Measurements from ENCODE around the gene PHLDA2.

PHLDA2 gene

GRCh38 chr11:2963761-2964160 lies 34.5 kb upstream of the PHLDA2 start:
- TF ChIP-seq, protein P1, sequence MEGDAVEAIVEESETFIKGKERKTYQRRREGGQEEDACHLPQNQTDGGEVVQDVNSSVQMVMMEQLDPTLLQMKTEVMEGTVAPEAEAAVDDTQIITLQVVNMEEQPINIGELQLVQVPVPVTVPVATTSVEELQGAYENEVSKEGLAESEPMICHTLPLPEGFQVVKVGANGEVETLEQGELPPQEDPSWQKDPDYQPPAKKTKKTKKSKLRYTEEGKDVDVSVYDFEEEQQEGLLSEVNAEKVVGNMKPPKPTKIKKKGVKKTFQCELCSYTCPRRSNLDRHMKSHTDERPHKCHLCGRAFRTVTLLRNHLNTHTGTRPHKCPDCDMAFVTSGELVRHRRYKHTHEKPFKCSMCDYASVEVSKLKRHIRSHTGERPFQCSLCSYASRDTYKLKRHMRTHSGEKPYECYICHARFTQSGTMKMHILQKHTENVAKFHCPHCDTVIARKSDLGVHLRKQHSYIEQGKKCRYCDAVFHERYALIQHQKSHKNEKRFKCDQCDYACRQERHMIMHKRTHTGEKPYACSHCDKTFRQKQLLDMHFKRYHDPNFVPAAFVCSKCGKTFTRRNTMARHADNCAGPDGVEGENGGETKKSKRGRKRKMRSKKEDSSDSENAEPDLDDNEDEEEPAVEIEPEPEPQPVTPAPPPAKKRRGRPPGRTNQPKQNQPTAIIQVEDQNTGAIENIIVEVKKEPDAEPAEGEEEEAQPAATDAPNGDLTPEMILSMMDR (IDR thresholded peaks at IDR 0.05), result no peak

GRCh38 chr11:2963112-2963754 lies 34.0 kb upstream of the PHLDA2 start:
- TF ChIP-seq, protein P1 (IDR thresholded peaks at IDR 0.05), result no peak

- TF ChIP-seq, protein P1 (IDR thresholded peaks at IDR 0.05), result no peak
Observed at GRCh38 chr11:2961080-2961479, 31.9 kb upstream of the PHLDA2 start.

- TF ChIP-seq, protein P1 (IDR thresholded peaks at IDR 0.05), result no peak
Observed at GRCh38 chr11:2960139-2960538, 30.9 kb upstream of the PHLDA2 start.

GRCh38 chr11:2958251-2958650 lies 29.0 kb upstream of the PHLDA2 start:
- TF ChIP-seq, protein P1 (IDR thresholded peaks at IDR 0.05), result no peak

DNA sequence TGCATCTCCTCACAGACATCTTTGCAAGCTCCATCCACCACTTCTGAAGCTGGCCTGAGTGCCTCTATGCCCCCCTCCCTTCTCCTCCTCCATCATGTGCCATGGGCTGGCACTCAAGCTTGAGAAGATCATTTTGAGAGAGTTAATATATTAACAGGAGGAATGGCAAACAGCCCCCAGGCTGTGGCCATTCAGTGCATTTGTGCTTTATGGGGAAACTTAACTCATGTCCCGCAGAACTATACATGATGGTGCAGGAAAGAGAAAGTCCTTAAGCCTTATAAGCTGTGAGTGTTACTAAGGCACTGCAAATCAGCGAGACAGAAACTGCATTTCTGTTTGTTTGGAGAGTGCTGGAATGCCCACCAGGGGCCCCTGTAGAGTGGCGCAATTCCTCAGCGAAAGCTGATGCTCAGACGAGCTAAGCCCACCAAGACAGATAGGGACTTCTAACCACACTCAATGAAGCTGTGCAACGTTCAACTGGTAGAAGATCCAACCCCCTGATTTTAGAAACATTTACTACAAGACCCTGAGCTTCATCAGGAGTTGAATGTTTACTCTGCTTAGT lies 26.8 kb upstream of the PHLDA2 start:
- TF ChIP-seq, protein P1 (IDR thresholded peaks at IDR 0.05), result no peak

- TF ChIP-seq, protein P1 (IDR thresholded peaks at IDR 0.05), result no peak
Observed at GRCh38 chr11:2954263-2954662, 25.0 kb upstream of the PHLDA2 start.
